GM12878 (cell line): ENCODE results near the gene ACCS. TPM values are rescaled to one million over a fixed set of nuclear protein-coding genes. Genes with fewer than 3 reads are reported as not detected.

ENCODE experiments used
- ATAC-seq: fragments of 200-7000 bp; cut with Tn5 transposase; 3 replicates; pipeline ENCODE4 v1.9.1; 2020; ENCODE audit warnings: mild to moderate bottlenecking, moderate library complexity
- BruUV-seq: library from RNA; stranded (reverse); fragments of 400-500 nt; replicated peaks from 2 replicates; lab custom pipeline; 2021; lab: Mats Ljungman, UMichigan
- CTCF ChIA-PET: fragments of 300-600 bp; sonication (Branson Sonifier 250); formaldehyde crosslinking; extraction: SDS; loops from one replicate; lab custom pipeline; 2021; ENCODE audit warnings: inconsistent platforms; lab: Yijun Ruan, JAX
- POLR2A ChIA-PET: fragments of 350-600 bp; formaldehyde crosslinking; extraction: SDS; loops from one replicate; lab custom pipeline; 2021; ENCODE audit warnings: inconsistent platforms; lab: Charles Lee
- RAD21 ChIA-PET: fragments of 300-600 bp; sonication (Branson Sonifier 250); formaldehyde crosslinking; loops from one replicate; lab custom pipeline; 2023; ENCODE audit warnings: antibody characterized with exemption; ENCODE audit not compliant: unreplicated experiment; lab: Charles Lee
- SMC1A ChIA-PET: fragments of 300-600 bp; sonication (Branson Sonifier 250); formaldehyde crosslinking; loops from one replicate; lab custom pipeline; 2023; ENCODE audit not compliant: unreplicated experiment, uncharacterized antibody; lab: Charles Lee
- DNase-seq: peaks from one replicate; pipeline ENCODE4 v3.0.0-alpha.2; 2011; ENCODE audit warnings: low read depth, low spot score
- FAIRE-seq: peaks from 3 replicates; lab custom pipeline; 2011; peaks lifted over from hg19 to GRCh38; lab: Jason Lieb, UNC
- H2AFZ ChIP-seq: 2 replicates; pipeline ENCODE4 v1.6.0; 2011; ENCODE audit warnings: low read depth, low read length, control low read depth; ENCODE audit not compliant: control insufficient read depth
- H3K27ac ChIP-seq: 2 replicates; pipeline ENCODE4 v1.5.1; 2011; ENCODE audit warnings: control low read depth; ENCODE audit not compliant: control insufficient read depth, insufficient read depth
- H3K27me3 ChIP-seq, 2 experiments: replicated peaks in 1 of 2; 2 replicates each; pipeline versions ENCODE4 v1.6.0 to v1.6.1; 2011; ENCODE audit warnings: low read length in 1 of 2; ENCODE audit not compliant: control insufficient read depth in 2 of 2, insufficient read depth in 2 of 2
- H3K36me3 ChIP-seq, 2 experiments: 2 replicates each; pipeline ENCODE4 v1.5.1; 2011; ENCODE audit warnings: low read length in 1 of 2; ENCODE audit not compliant: control insufficient read depth in 2 of 2, insufficient read depth in 2 of 2
- H3K4me1 ChIP-seq: 2 replicates; pipeline ENCODE4 v1.6.1; 2011; ENCODE audit warnings: mild to moderate bottlenecking, low read length, moderate library complexity, mixed read lengths; ENCODE audit not compliant: control insufficient read depth, insufficient read depth
- H3K4me2 ChIP-seq: 2 replicates; pipeline ENCODE4 v1.6.0; 2011; ENCODE audit warnings: control low read depth; ENCODE audit not compliant: control insufficient read depth, insufficient read depth
- H3K4me3 ChIP-seq: fragments of 200-600 bp; sonication (generic); 2 replicates; pipeline ENCODE4 v1.5.1; 2016
- H3K79me2 ChIP-seq: 2 replicates; pipeline ENCODE4 v1.6.0; 2011; ENCODE audit warnings: low read length; ENCODE audit not compliant: control insufficient read depth, insufficient read depth
- H3K9ac ChIP-seq: 2 replicates; pipeline ENCODE4 v1.8.0; 2011; ENCODE audit warnings: low read length, control low read depth, mixed read lengths; ENCODE audit not compliant: control insufficient read depth, insufficient read depth
- H3K9me3 ChIP-seq: replicated peaks from 3 replicates; pipeline ENCODE4 v1.5.1; 2011; ENCODE audit warnings: mild to moderate bottlenecking, low read length; ENCODE audit not compliant: control insufficient read depth, insufficient read depth
- H4K20me1 ChIP-seq: 2 replicates; pipeline ENCODE4 v1.6.0; 2011; ENCODE audit not compliant: control insufficient read depth, insufficient read depth
- DPF2 ChIP-seq: fragments of 450-650 bp; IDR thresholded peaks from 2 replicates; pipeline ENCODE4 v1.6.1; 2017; ENCODE audit warnings: mild to moderate bottlenecking
- EP300 ChIP-seq, 2 experiments: fragments of 150-350 bp in 1 of 2; IDR thresholded peaks; 2 replicates each; pipeline ENCODE4 v1.6.1; 2011 to 2012; ENCODE audit warnings: low read depth in 2 of 2, low read length in 2 of 2, borderline replicate concordance in 1 of 2, improper control_type of control experiment in 1 of 2, inconsistent platforms in 1 of 2; ENCODE audit not compliant: control insufficient read depth in 1 of 2
- IKZF2 ChIP-seq, 2 experiments: fragments of 450-650 bp; IDR thresholded peaks; 2 replicates each; pipeline ENCODE4 v1.6.1; 2017; ENCODE audit warnings: mild to moderate bottlenecking in 2 of 2, moderate library complexity in 2 of 2
- IRF4 ChIP-seq: IDR thresholded peaks from 2 replicates; pipeline ENCODE4 v1.6.1; 2011; ENCODE audit warnings: low read depth, low read length
- RBBP5 ChIP-seq: fragments of 200-600 bp; sonication (generic); conservative IDR thresholded peaks from 2 replicates; pipeline ENCODE4 v1.6.1; 2016
- TCF7 ChIP-seq: IDR thresholded peaks from 2 replicates; pipeline ENCODE4 v1.6.1; 2014; ENCODE audit warnings: antibody characterized with exemption, borderline replicate concordance
- ZBTB11 ChIP-seq: fragments of 450-650 bp; formaldehyde crosslinking; IDR thresholded peaks from 2 replicates; pipeline ENCODE4 v1.5.0; 2022; ENCODE audit warnings: mild to moderate bottlenecking, missing genetic modification characterization
- WGBS: methylation state at CpG from one replicate; pipeline ENCODE4 v1.1.6; 2016; ENCODE audit warnings: low lambda C conversion rate; ENCODE audit not compliant: insufficient replicate concordance, insufficient coverage; ENCODE audit errors: missing lambda C conversion rate; 5-methylcytosine and 5-hydroxymethylcytosine counted together
- in situ Hi-C: fragments of 300-500 bp; cut with MboI; formaldehyde crosslinking; loops from 9 replicates; pipeline ENCODE4 v1.14.3; 2018; ENCODE audit warnings: mixed read lengths
- intact Hi-C: fragments of 100-400 bp; cut with micrococcal nuclease; formaldehyde crosslinking; loops from one replicate; pipeline ENCODE4 v1.14.2; 2022; ENCODE audit not compliant: unreplicated experiment
- polyA plus RNA-seq, 11 experiments: library from polyadenylated mRNA; depleted of rRNA in 4 of 11; unstranded in 6 of 11; stranded (reverse) in 5 of 11; fragments of >200 nt; fragmentation: Nextera tagmentation in 4 of 11; fragmentation: Illumina TruSeq in 1 of 11; extraction: Ambion mirVana in 4 of 11; extraction: Trizol in 1 of 11; gene quantifications; 1 replicate in 1 of 11; 2 replicates in 10 of 11; pipeline versions ENCODE4 v1.2.1 to v1.2.3, GENCODE V29; 2011 to 2016; ENCODE audit warnings: inconsistent platforms in 2 of 11, missing spikeins in 2 of 11, low read depth in 1 of 11
- total RNA-seq, 4 experiments: library from RNA; depleted of rRNA in 3 of 4; stranded (reverse); fragments of >200 nt in 3 of 4; fragmentation: Illumina TruSeq in 1 of 4; extraction: Trizol in 1 of 4; gene quantifications; 2 replicates each; pipeline versions ENCODE4 v1.2.1 to v1.2.3, GENCODE V29; 2013 to 2021
- TF ChIP-seq, protein P1 (sequence below): IDR thresholded peaks from 2 replicates; pipeline ENCODE4 v1.6.1; 2011; ENCODE audit warnings: low read depth, mild to moderate bottlenecking, low read length, moderate library complexity, borderline replicate concordance; ENCODE audit errors: extremely low read depth
- TF ChIP-seq, protein P2 (sequence below): IDR thresholded peaks from 2 replicates; pipeline ENCODE4 v1.6.1; 2012; ENCODE audit warnings: low read depth, low read length, improper control_type of control experiment
- TF ChIP-seq, protein P3 (sequence below): fragments of 450-650 bp; IDR thresholded peaks from 2 replicates; pipeline ENCODE4 v1.6.1; 2017; ENCODE audit warnings: mild to moderate bottlenecking, moderate library complexity

ACCS gene
- total and polyA plus RNA-seq, 10 of the 15 experiments (the other 5 are each of a cell fraction or from before 2014, with no cell fraction given) = 4.8 to 35.9 (median 17.0) TPM

DNA sequence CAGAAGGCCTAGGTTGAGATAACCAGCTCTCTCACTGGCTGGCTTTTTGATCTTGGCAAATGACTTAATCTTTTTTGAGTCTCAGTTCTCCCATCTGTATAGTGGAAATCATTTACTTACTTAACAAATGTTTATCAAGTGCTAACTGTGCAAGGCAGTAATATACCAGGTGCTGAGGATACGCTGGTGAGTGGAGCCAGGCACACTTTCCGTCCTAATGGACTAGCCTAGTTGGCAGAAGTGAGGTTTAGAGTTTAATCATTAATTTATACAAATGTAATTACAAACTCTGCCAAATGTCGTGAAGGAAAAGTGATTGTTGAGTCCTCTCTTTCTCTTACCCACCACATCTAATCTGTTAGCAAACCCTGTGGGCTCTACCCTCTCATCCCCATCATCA, 62.7 kb downstream of the ACCS start:
- no peak for FAIRE-seq

More for the DNA sequence above, 62.7 kb downstream of the ACCS start:
- in situ Hi-C loops = no loop called here
- CTCF ChIA-PET = interaction anchor here (0.9 to 1.4 kb wide), 2 partner anchors 18 to 34 kb away, joined by 3 to 4 read pairs; no protein-coding TSS in a partner anchor
- Histone ChIP-seq H2AFZ (no peak overlapping the region), H3K4me3 (no peak overlapping the region), H3K9me3 (no peaks in the 10 kb centered on the region), H3K4me1 (no peaks in the 10 kb centered on the region), H3K4me2 (no peak overlapping the region), H3K9ac (no peak overlapping the region), H3K79me2 (no peaks in the 10 kb centered on the region), H3K27ac (no peak overlapping the region), H4K20me1 (no peaks in the 10 kb centered on the region), H3K27me3 (no peaks in the 10 kb centered on the region), H3K36me3 (peaks cover 0 to 7% of the 10 kb centered on the region in 2 experiments; a peak in 2 of 4 replicates)
- SMC1A ChIA-PET = no interaction called here
- POLR2A ChIA-PET = no interaction called here
- 96% methylated on average over 3 of the region's 3 CpGs for WGBS
- BruUV-seq = no TSS peak
- TF ChIP-seq ZBTB11 (CRISPR knock-in tag) = no peak
- TF ChIP-seq, protein P1, sequence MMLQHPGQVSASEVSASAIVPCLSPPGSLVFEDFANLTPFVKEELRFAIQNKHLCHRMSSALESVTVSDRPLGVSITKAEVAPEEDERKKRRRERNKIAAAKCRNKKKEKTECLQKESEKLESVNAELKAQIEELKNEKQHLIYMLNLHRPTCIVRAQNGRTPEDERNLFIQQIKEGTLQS = no peak
- no peak for TF ChIP-seq RBBP5
- TF ChIP-seq TCF7 = no peak
- TF ChIP-seq DPF2 = no peak
- TF ChIP-seq, protein P2, sequence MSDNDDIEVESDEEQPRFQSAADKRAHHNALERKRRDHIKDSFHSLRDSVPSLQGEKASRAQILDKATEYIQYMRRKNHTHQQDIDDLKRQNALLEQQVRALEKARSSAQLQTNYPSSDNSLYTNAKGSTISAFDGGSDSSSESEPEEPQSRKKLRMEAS = no peak
- TF ChIP-seq IKZF2 (IDR thresholded peaks at IDR 0.05) = no peak
- TF ChIP-seq, protein P3, sequence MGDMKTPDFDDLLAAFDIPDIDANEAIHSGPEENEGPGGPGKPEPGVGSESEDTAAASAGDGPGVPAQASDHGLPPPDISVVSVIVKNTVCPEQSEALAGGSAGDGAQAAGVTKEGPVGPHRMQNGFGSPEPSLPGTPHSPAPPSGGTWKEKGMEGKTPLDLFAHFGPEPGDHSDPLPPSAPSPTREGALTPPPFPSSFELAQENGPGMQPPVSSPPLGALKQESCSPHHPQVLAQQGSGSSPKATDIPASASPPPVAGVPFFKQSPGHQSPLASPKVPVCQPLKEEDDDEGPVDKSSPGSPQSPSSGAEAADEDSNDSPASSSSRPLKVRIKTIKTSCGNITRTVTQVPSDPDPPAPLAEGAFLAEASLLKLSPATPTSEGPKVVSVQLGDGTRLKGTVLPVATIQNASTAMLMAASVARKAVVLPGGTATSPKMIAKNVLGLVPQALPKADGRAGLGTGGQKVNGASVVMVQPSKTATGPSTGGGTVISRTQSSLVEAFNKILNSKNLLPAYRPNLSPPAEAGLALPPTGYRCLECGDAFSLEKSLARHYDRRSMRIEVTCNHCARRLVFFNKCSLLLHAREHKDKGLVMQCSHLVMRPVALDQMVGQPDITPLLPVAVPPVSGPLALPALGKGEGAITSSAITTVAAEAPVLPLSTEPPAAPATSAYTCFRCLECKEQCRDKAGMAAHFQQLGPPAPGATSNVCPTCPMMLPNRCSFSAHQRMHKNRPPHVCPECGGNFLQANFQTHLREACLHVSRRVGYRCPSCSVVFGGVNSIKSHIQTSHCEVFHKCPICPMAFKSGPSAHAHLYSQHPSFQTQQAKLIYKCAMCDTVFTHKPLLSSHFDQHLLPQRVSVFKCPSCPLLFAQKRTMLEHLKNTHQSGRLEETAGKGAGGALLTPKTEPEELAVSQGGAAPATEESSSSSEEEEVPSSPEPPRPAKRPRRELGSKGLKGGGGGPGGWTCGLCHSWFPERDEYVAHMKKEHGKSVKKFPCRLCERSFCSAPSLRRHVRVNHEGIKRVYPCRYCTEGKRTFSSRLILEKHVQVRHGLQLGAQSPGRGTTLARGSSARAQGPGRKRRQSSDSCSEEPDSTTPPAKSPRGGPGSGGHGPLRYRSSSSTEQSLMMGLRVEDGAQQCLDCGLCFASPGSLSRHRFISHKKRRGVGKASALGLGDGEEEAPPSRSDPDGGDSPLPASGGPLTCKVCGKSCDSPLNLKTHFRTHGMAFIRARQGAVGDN = no peak
- no peak for TF ChIP-seq EP300 (IDR thresholded peaks at IDR 0.05; ENCODE audit: borderline replicate concordance in 1 of 2, control insufficient read depth in 1 of 2, low read depth in 2 of 2, low read length in 2 of 2)
- no peak for TF ChIP-seq IRF4
- RAD21 ChIA-PET = interaction anchor here (0.6 kb wide), 1 partner anchor 115 kb away, joined by 4 read pairs; no protein-coding TSS in a partner anchor
- DNase-seq (no peak), ATAC-seq (no peak)
- intact Hi-C loops = no loop called here
